Mesenteric fat pad (tissue), 1 donor: ENCODE data around the gene OXT. TPM values are rescaled to one million over a fixed set of nuclear protein-coding genes. Genes with fewer than 3 reads are reported as not detected.

Source experiments
- DNase-seq: peaks from one replicate; pipeline ENCODE4 v3.0.0-alpha.2; 2020; ENCODE audit warnings: low spot score
- total RNA-seq: library from RNA; stranded (reverse); fragmentation: NEBNext Ultra II Directional; extraction: Animal tissue kit (Norgen Biotek cat#: 25700); gene quantifications from one replicate; pipeline ENCODE4 v1.2.1, GENCODE V29; 2021
- donor health status: DM: yes; HTN: yes; CAD: no.

Gene OXT
- total RNA-seq, 1 donor from 2014 or later: 1.5 TPM

- no peak for DNase-seq
These were observed 13.0 kb downstream of the OXT start, which contains the start of gene AVP for GRCh38 chr20:3084283-3084985. TSS of gene AVP (minus strand) at chr20:3084724. CDS start at chr20:3084674, 50 bp downstream.

GRCh38 chr20:3084986-3085360 is 13.6 kb downstream of the OXT start:
- DNase-seq: no peak

- DNase-seq: no peak
These were observed 14.2 kb downstream of the OXT start for GRCh38 chr20:3085571-3086072.

- DNase-seq: no peak
These were observed 16.6 kb downstream of the OXT start for GRCh38 chr20:3088031-3088430.

GRCh38 chr20:3090565-3090964 is 19.1 kb downstream of the OXT start:
- no peak for DNase-seq

GRCh38 chr20:3092611-3093379 is 21.4 kb downstream of the OXT start:
- no peak for DNase-seq

- DNase-seq: no peak
These were observed 22.5 kb downstream of the OXT start for GRCh38 chr20:3093861-3094361.

- DNase-seq: no peak
These were observed 23.6 kb downstream of the OXT start for GRCh38 chr20:3094848-3095629.

- no peak for DNase-seq
These were observed 29.1 kb downstream of the OXT start for GRCh38 chr20:3100480-3100879.

- no peak for DNase-seq
These were observed 29.8 kb downstream of the OXT start for GRCh38 chr20:3101251-3101650.

GRCh38 chr20:3101737-3102574 is 30.5 kb downstream of the OXT start:
- no peak for DNase-seq

GRCh38 chr20:3102575-3103368 is 31.4 kb downstream of the OXT start:
- DNase-seq: no peak

GRCh38 chr20:3103369-3104032 is 32.1 kb downstream of the OXT start:
- DNase-seq: no peak

GRCh38 chr20:3105256-3106137 is 34.1 kb downstream of the OXT start:
- DNase-seq: no peak

GRCh38 chr20:3106185-3106584 is 34.8 kb downstream of the OXT start:
- no peak for DNase-seq

GRCh38 chr20:3106658-3107463 is 35.4 kb downstream of the OXT start:
- no peak for DNase-seq

GRCh38 chr20:3107464-3108025 is 36.1 kb downstream of the OXT start:
- no peak for DNase-seq
